Thyroid gland (tissue), 4 donors: ENCODE results near the gene NOL11. TPM values are rescaled to one million over a fixed set of nuclear protein-coding genes. Genes with fewer than 3 reads are reported as not detected.

Experiments used
- DNase-seq, 2 donors: peaks; one replicate each; pipeline ENCODE4 v3.0.0-alpha.2; 2019
- H3K27ac ChIP-seq, 3 donors: fragments of 200-600 bp; sonication (generic); 1 replicate in 2 of 3; 2 replicates in 1 of 3; pipeline ENCODE4 v1.5.1; 2016 to 2019; ENCODE audit warnings: mild to moderate bottlenecking in 1 of 3, moderate library complexity in 1 of 3
- H3K27me3 ChIP-seq: fragments of 200-600 bp; sonication (generic); one replicate; pipeline ENCODE4 v1.5.1; 2019
- H3K36me3 ChIP-seq, 2 donors: fragments of 200-600 bp; sonication (generic); one replicate each; pipeline ENCODE4 v1.5.1; 2016 to 2019
- H3K4me1 ChIP-seq, 2 donors: fragments of 200-600 bp; sonication (generic); one replicate each; pipeline ENCODE4 v1.5.1; 2017 to 2019
- H3K4me3 ChIP-seq, 3 donors: fragments of 200-600 bp; sonication (generic); replicated peaks in 1 of 3; 1 replicate in 2 of 3; 2 replicates in 1 of 3; pipeline ENCODE4 v1.5.1; 2016; ENCODE audit warnings: mild to moderate bottlenecking in 1 of 3
- H3K9me3 ChIP-seq: fragments of 200-600 bp; sonication (generic); one replicate; pipeline ENCODE4 v1.5.1; 2017
- CTCF ChIP-seq, 6 experiments: fragments of 200-600 bp in 3 of 6; fragments of 450-650 bp in 3 of 6; sonication (generic) in 3 of 6; IDR thresholded peaks; one replicate each; pipeline ENCODE4 v1.5.1; 2016 to 2019; ENCODE audit warnings: antibody characterized with exemption in 6 of 6, mild to moderate bottlenecking in 2 of 6, inconsistent platforms in 1 of 6, moderate library complexity in 1 of 6
- POLR2A ChIP-seq, 2 donors: fragments of 450-650 bp; IDR thresholded peaks; one replicate each; pipeline ENCODE4 v1.6.1; 2017; ENCODE audit warnings: antibody characterized with exemption in 2 of 2, mild to moderate bottlenecking in 2 of 2, moderate library complexity in 1 of 2
- WGBS, 2 donors: methylation state at CpG; one replicate each; pipeline ENCODE4 v1.1.5; 2017; 5-methylcytosine and 5-hydroxymethylcytosine counted together
- intact Hi-C: fragments of 100-400 bp; cut with DNase I; formaldehyde crosslinking; loops from one replicate; pipeline ENCODE4 v1.15.1; 2023
- total RNA-seq, 4 donors: library from RNA; depleted of rRNA; stranded (reverse); fragments of >200 nt; gene quantifications; one replicate each; pipeline ENCODE4 v1.2.3, GENCODE V29; 2016

Gene NOL11
- total RNA-seq, 4 donors from 2014 or later = 25.7 to 43.7 (median 34.8) TPM

GRCh38 chr17:67729903-67730302, 12.2 kb downstream of the NOL11 start:
- 98 to 99% methylated on average over 6 of the region's 6 CpGs for WGBS, 2 donors
- Histone ChIP-seq H3K9me3 (no peaks in the 10 kb centered on the region), H3K4me3 (no peak overlapping the region), H3K36me3 (peaks cover 30 to 52% of the 10 kb centered on the region in 2 donors), H3K27ac (no peak overlapping the region), H3K4me1 (no peaks in the 10 kb centered on the region), H3K27me3 (no peaks in the 10 kb centered on the region)
- TF ChIP-seq CTCF (IDR thresholded peaks at IDR 0.05) (no peak), POLR2A (IDR thresholded peaks at IDR 0.05) (no peak)
- intact Hi-C loops = no loop called here
- DNase-seq = no peak

- Histone ChIP-seq H3K36me3 (peaks cover 22 to 44% of the 10 kb centered on the region in 2 donors), H3K27me3 (no peaks in the 10 kb centered on the region), H3K9me3 (no peaks in the 10 kb centered on the region), H3K4me1 (no peaks in the 10 kb centered on the region), H3K4me3 (no peak overlapping the region), H3K27ac (no peak overlapping the region)
- intact Hi-C loops = no loop called here
- TF ChIP-seq CTCF (IDR thresholded peaks at IDR 0.05) = no peak
- no peak for TF ChIP-seq POLR2A (IDR thresholded peaks at IDR 0.05)
- no peak for DNase-seq
- 79% methylated on average over 7 of the region's 7 CpGs for WGBS, 2 donors
These were observed 13.0 kb downstream of the NOL11 start for GRCh38 chr17:67730731-67731130.

GRCh38 chr17:67733449-67733848, 15.7 kb downstream of the NOL11 start:
- intact Hi-C loops = no loop called here
- Histone ChIP-seq H3K9me3 (no peaks in the 10 kb centered on the region), H3K4me3 (no peak overlapping the region), H3K27ac (no peak overlapping the region), H3K36me3 (peaks cover 22 to 46% of the 10 kb centered on the region in 2 donors), H3K27me3 (no peaks in the 10 kb centered on the region), H3K4me1 (no peaks in the 10 kb centered on the region)
- DNase-seq = no peak
- 71 to 72% methylated on average over 2 of the region's 2 CpGs for WGBS, 2 donors
- TF ChIP-seq POLR2A (IDR thresholded peaks at IDR 0.05) (no peak), CTCF (IDR thresholded peaks at IDR 0.05) (no peak)

GRCh38 chr17:67737145-67737544, 19.4 kb downstream of the NOL11 start:
- Histone ChIP-seq H3K27me3 (no peaks in the 10 kb centered on the region), H3K36me3 (peaks cover 56 to 67% of the 10 kb centered on the region in 2 donors), H3K27ac (no peak overlapping the region), H3K4me3 (no peak overlapping the region), H3K9me3 (no peaks in the 10 kb centered on the region), H3K4me1 (no peaks in the 10 kb centered on the region)
- no peak for DNase-seq
- 94 to 97% methylated on average over 8 of the region's 8 CpGs for WGBS, 2 donors
- TF ChIP-seq CTCF (IDR thresholded peaks at IDR 0.05) (no peak), POLR2A (IDR thresholded peaks at IDR 0.05) (no peak)
- intact Hi-C loops = no loop called here

GRCh38 chr17:67742025-67742424, 24.3 kb downstream of the NOL11 start:
- TF ChIP-seq POLR2A (IDR thresholded peaks at IDR 0.05) (no peak), CTCF (IDR thresholded peaks at IDR 0.05) (no peak)
- Histone ChIP-seq H3K36me3 (peaks cover 62 to 78% of the 10 kb centered on the region in 2 donors), H3K27me3 (no peaks in the 10 kb centered on the region), H3K9me3 (no peaks in the 10 kb centered on the region), H3K27ac (no peak overlapping the region), H3K4me3 (no peak overlapping the region), H3K4me1 (no peaks in the 10 kb centered on the region)
- WGBS, 2 donors = 90 to 99% methylated on average over 2 of the region's 2 CpGs
- intact Hi-C loops = no loop called here
- DNase-seq = no peak
